EH (cell line): ENCODE results near the gene WDR37.

Source experiments
- DNase-seq: peaks from one replicate; pipeline ENCODE4 v3.0.0-alpha.2; 2015; ENCODE audit warnings: low read depth

The WDR37 gene

GRCh38 chr10:1074052-1074747 is 18.0 kb downstream of the WDR37 start:
- no peak for DNase-seq

- DNase-seq: peak; percentile 14
Observed at GRCh38 chr10:1074748-1075308, 18.6 kb downstream of the WDR37 start.

GRCh38 chr10:1078668-1079067 is 22.5 kb downstream of the WDR37 start:
- DNase-seq: no peak

- no peak for DNase-seq
Observed at GRCh38 chr10:1083581-1083980, 27.4 kb downstream of the WDR37 start.

- DNase-seq: no peak
Observed at GRCh38 chr10:1084011-1084950, 28.1 kb downstream of the WDR37 start.

GRCh38 chr10:1085258-1085657 is 29.1 kb downstream of the WDR37 start:
- no peak for DNase-seq

- DNase-seq: no peak
Observed at GRCh38 chr10:1086787-1087186, 30.6 kb downstream of the WDR37 start.

GRCh38 chr10:1089017-1089689 is 33.0 kb downstream of the WDR37 start:
- DNase-seq: no peak

- no peak for DNase-seq
Observed at GRCh38 chr10:1090696-1091095, 34.5 kb downstream of the WDR37 start.

GRCh38 chr10:1093696-1094095 is 37.5 kb downstream of the WDR37 start:
- DNase-seq: no peak

GRCh38 chr10:1094112-1095057 is 38.2 kb downstream of the WDR37 start:
- DNase-seq: no peak

- no peak for DNase-seq
Observed at GRCh38 chr10:1095498-1095897, 39.3 kb downstream of the WDR37 start.

- DNase-seq: no peak
Observed at GRCh38 chr10:1096287-1096889, 40.2 kb downstream of the WDR37 start.

- DNase-seq: no peak
Observed at GRCh38 chr10:1097436-1097835, 41.3 kb downstream of the WDR37 start.

- no peak for DNase-seq
Observed at GRCh38 chr10:1100143-1100542, 44.0 kb downstream of the WDR37 start.

GRCh38 chr10:1100691-1101368 is 44.6 kb downstream of the WDR37 start:
- no peak for DNase-seq

GRCh38 chr10:1101946-1102345 is 45.8 kb downstream of the WDR37 start:
- no peak for DNase-seq

GRCh38 chr10:1102416-1102815 is 46.2 kb downstream of the WDR37 start:
- DNase-seq: no peak

- DNase-seq: peak; percentile 36
Observed at GRCh38 chr10:1102831-1103230, 46.6 kb downstream of the WDR37 start.

GRCh38 chr10:1103551-1103950 is 47.4 kb downstream of the WDR37 start:
- no peak for DNase-seq
